ENCODE results near the gene BTBD9.
"Not testable (repeated sequence)": the region's sequence is repeated elsewhere in the genome, so short reads cannot be mapped to it uniquely, and the experiment has no call there.

The BTBD9 gene

DNA sequence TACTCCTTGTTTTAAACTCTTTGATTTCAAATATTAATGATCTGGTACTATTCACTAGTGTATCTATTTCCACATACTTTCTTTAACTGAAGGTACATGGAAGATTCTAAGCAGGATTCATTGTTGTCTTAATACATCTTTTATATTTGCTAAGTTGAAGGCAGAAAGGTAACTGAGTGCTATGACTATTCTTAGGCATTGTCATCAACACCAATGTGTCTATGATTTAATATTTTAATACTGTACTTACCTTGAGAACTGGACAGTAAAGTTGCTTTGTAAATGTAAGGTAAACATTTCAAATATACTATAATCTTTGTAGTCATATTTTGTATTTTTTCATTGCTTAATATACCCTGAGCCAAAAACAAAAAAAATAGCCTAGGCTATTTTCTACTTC, 8.9 kb upstream of the BTBD9 start:
- no peak for DNase-seq

DNA sequence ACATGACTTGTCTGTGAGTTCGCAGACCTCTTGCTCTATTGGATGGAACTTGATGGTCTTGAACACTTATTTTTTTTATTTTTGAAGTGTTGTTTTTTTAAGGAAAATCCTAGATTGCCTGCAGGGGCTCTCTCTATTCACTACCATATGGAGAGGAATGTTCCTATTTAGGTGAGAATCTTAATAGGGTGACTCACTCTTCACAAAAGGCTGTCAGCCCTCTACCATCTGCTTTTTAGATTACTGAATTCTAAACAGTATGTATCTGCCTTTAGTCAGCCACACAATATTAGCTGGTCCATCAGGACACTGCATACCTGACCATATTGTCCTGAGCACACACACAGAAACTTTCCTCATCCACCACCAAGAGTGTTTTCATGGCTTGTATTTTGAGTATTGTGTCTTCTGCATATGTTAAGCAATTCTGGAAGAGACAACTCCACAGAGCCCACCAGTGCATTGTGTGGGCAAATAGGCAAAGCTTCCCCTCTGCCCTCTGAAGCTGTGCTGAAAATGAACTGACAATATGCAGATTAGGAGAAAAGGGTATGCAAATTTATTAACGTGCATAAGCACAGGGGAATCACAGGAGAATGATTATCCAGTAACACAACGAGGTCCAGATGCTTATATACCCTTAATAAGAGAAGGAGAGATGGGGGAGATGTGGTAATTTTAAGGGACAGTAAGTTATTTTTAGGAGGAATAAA, 6.6 kb upstream of the BTBD9 start:
- no peak for DNase-seq

DNA sequence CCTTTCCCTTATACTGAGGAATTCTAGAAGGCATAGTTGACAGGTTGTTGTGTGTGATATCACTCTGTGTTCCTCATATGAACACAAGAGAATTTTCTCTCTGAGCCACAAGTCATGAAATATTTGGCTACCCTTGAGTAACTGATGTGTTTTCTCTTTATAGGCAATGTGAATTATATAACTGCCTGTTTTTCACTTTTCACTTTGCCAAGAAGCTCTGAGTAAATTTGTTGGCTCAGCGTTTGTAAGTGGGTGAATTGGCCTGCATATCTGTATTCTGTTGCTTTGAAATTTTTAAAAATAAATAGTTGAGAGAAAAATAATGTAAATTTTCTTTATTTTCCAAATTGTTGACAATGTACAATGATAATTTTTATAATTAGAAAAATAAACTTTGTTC, 5.2 kb upstream of the BTBD9 start:
- DNase-seq, result no peak

DNA sequence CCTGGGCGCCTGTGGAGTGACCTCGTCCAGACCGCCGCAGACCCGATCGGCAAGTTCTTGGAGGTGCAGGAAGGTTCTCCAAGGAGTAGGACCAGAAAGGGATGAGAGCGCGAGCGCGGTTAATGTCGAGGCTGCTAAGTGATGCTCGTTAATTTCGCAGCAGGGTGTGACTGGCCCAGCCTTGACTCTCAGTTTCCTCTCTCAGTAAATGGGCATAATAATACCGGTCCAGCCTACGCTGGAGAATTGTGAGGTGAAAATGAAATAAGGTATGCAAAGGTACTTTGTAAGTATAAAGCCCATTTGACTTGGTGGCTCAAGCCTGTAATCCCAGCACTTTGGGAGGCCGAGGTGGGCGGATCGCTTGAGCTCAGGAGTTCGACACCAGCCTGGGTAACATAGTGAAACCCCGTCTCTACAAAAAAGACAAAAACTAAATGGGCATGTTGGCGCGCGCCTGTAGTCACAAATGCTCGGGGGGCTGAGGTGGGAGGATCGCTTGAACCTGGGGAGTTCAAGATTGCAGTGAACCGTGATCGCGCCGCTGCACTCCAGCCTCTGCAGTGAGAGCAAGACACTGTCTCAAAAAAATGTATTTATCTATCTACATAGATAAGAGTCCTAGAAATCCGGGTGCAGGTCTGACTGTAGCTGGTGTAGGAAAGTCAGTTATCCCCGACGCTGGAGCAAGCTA, 634 bp upstream of the BTBD9 start:
- DNase-seq, result no peak

DNA sequence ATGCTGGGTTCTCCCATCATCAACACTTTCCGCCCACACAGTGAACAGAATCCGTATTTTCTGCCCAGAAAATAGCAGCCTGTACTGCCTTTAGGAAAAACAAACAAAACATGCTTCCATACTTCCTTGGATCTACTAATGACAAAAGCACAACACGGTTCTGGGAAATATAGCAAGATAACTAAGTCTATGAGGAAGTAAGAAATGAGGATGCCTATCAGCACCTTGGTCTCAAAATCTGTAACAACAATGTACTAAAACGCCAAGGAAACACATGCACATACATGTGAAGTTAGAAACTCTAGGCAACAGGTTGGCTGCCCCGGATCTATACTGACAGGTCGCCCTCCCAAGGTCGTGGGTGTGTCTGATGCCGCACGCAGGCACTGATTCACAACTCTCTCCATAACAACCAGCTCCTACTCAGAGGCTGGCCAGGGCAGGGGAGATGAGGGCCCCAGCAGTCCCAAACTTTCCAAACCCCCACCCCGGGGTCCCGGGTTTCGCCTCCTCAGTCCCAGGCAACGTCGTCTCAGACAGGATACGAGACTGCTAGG, 710 bp downstream of the BTBD9 start:
- peak; percentile 25 for DNase-seq

DNA sequence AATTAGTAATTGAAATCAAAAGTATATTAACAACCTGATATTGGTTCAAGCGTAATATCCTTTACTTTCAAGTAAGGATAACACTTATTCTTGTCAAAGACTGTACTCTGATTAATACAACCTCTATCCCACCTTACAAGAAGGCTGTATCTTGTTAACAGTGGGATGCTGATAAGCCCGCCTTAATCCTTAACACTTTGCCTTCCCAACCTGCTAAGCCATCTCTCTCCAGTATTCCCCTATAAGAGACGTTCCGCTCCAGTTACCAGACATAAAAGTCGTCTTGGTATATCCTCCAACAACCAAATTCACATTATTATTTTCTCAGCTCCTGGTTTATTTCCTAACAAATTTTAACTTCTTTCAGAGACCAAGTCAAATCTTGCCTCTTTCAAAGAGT, 2.0 kb downstream of the BTBD9 start:
- DNase-seq, result no peak

DNA sequence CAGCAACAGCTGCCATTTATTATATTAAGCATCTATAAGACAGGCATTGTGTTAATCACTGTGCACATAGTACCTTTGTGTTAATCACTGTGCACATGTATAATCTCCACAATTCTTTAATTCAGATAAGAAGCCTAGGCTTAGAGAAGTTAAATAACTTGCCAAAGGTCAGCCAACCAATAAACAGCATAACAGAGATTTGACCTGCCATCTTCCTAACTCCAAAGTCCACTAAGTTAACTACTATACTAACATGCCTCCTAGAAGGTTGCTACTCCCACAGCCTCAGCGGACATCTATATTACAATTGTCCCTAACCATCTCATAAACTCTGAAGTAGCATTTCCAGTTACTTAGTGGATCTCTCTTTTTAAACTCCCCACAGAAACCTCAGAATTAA, 3.7 kb downstream of the BTBD9 start:
- no peak for DNase-seq

DNA sequence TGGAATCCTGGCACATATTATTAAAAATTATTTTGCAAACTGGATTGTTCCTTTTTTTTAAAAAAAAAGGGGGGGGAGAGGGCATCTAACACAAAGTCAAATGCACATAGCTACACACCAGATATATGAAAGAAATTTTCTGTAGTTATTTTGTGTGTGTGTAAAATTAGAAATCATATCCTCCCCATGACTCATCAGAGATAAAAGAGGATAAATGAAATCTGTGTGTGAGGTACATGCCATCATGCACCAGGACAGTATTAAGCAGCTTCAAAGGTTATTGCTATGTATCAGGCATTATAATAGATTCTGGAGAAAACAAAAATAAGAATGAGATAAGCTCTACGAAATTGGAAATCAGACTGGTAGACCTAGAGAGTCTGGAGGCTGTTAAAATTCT, 5.2 kb downstream of the BTBD9 start:
- no peak for DNase-seq

DNA sequence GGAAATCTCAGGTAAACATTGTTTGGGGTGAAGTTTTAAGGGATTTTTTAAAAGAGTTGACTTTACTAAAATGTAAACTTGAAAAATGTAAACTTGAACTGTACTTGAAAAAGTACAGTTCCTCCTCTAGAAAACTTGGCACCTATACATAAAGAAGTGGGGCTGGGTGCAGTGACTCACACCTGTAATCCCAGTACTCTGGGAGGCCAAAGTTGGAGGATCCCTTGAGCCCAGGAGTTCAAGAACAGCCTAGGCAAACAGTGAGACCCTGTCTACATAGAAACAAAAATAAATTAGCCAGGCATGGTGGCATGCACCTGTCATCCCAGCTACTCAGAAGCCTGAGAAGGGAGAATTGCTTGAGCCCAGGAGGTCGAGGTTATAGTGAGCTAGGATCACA, 7.2 kb downstream of the BTBD9 start:
- DNase-seq, result no peak

DNA sequence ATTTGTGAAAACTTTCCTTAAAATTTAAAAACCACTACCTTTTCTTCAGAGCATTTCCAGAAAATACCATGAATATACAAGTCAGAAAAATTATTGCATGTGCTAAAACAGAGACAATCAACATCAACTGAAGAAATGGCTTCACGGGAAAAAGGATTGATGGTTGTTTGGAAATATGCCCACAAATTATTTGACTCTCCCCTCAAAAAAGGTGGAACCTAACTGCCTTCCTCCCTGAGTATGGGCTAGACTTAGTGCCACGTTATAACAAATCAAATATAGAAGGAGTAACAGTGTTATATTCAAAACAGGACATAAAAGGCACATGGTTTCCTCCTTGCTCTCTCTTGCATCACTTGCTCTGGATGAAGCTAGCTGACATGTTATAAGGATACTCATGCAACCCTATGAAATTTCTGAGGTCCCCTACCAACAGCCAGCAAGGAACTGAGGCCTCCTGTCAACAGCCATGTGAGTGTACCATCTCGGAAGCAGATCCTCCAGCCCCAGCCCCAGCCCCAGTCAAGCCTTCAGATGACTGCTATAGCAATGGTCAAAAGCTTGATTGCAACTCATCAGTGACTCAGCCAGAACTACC, 8.4 kb downstream of the BTBD9 start:
- DNase-seq, result no peak

DNA sequence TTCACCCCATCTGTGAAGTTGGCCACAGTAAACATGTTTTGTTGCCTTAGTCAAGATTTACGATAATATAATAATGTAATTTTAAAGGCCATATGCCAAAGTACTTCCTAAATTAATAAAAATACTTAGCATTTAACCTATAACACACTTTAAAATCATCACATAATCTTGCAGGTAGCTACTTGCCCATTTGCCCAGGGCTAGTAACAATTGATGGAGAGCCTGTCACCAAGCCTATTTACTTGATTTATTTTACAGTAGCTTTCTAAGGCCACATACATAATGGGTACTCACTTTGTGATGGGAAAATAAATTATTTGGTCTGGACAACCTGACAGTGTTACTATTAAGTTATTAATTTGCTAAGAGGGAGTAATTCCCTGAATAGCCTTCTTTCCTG, 14.5 kb downstream of the BTBD9 start:
- DNase-seq, result no peak

DNA sequence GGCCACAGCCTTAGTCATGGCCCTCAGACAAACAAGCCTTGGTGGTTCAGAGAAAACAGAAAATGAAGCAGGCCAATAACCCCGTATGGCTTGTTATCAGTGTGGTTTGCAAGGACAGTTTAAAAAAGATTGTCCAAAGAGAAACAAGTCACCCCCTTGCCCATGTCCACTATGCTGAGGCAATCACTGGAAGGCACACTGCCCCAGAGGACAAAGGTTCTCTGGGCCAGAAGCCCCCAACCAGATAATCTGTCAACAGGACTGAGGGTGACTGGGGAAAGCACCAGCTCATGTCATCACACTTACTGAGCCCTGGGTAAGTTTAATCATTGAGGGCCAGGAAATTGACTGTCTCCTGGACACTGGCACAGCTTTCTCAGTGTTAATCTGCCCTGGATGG, 20.4 kb downstream of the BTBD9 start:
- DNase-seq, result not testable (repeated sequence)

DNA sequence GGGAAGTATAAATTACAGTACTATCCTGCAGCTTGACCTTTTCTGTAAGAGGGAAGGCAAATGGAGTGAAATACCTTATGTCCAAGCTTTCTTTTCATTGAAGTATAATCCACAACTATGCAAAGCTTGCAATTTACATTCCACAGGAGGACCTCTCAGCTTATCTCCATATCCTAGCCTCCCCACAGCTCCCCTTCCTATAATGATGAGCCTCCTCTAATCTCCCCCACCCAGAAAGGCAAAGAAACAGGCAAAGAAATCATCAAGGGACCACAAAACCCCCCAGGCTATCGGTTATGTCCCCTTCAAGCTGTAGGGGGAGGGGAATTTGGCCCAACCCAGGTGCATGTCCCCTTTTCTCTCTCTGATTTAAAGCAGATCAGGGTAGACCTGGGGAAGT, 21.4 kb downstream of the BTBD9 start:
- not testable (repeated sequence) for DNase-seq

DNA sequence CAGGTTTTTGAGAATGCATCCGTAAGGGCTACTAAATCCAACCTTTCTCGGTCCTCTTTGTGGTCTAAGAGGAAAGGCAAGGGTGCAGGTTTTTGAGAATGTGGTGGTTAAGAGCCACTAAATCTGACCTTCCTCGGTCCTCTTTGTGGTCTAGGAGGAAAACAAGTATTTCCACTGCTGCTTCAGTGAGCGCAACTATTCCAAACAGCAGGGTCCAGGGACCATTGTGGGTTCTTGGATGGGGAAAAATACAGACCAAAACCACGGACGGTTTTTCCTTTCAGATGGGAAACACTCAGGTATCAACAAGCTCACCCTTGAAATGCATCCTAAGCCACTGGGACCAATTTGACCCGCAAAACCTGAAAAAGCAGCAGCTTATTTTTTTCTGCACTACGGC, 21.9 kb downstream of the BTBD9 start:
- no peak for DNase-seq

DNA sequence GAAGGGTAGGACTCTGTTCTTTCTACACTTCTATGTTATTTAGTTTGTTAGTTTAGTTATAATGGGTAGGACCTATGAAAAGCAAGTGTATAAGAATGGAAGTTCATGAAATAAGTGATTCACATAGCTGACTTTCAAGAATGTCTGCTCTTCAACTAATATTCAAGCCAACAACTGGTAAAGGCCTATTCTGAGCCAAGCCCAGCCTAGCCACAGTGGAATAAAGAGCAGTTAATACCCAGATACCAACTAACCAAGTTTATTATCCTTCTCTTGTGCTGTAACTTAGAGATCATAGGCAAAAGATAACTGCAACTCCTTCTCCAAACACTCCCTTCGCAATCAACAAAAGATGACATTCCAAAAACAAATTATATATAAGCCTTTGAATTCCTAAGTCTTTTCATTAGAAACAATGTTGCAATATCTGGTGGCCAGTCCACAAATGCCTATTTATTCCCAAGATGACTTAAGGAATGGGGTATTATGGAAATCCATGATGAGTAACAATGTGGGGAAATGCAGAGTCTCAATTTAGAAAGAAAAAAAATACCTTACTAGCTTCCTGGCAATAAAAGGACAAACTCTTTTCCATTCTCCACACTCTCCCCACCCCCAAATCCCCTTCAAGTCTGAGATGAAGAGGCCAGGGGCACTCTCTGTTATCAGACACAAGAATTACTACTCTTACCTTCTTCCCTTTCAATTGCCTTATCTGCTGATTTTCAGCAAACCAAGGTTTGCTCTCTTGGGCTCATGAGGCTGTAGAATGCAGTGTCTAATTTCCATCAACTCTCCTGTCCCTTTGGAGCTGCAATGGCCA, 27.4 kb downstream of the BTBD9 start:
- DNase-seq, result no peak

DNA sequence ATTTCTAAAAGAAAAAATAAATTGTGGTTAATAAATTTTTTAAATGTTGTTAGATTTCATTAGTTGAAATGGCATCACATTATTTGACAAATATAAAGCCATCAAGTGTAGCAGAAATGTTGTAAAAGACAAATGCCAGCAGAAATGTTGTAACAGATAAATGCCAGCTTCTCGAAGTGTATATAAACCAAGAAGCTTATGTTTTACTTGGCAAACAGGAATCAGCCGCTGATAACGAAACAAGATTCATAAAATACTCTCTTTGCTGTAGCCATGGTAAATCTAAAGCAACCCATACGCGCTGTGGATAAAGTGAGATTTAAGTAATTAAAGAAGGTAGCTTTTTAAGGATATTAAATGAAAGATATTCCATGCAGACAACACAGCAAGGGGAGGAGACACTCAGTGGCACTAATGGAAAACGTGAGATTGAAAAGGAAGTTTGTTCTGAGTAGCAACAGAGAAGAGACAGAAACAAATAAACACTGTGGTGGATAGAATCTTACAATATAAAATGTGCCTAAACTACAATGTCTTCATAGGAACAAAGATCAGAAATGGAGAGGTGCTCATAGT, 29.6 kb downstream of the BTBD9 start:
- no peak for DNase-seq

DNA sequence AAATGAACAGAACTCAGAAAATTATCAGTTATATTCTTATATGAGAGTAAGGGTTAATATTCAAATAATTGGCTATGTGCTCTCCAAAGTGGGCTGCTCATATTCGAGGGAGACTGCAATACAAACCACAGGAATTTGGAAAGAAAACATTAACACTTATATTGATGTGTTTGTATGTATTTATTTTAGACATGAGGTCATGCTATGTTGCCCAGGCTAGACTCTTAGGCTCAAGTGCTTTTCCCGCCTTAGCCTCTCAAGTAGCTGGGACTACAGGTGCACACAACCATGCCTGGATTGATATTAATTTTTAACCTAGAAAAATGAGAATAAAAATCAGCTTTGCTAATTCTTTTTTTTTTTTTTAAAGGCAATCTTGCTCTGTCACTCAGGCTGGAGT, 35.0 kb downstream of the BTBD9 start:
- DNase-seq, result no peak

DNA sequence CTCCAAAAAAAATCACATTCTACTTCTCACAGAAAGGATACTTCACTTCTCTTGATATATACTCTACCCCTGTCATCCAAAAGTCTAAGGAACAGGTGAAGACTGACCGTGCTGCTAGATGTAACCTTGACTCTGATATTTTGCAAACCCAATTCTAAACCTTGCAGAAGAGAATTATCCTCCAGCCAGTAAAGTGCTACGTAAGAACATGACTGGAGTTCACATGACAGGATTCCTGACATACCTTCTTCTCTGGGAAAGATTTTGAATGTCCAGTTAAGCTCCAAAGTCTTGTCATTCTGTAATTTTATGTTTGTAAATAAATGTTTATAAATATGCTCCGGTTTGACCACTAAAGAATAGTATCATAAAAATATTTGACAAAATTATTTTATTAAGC, 35.8 kb downstream of the BTBD9 start:
- DNase-seq, result no peak

DNA sequence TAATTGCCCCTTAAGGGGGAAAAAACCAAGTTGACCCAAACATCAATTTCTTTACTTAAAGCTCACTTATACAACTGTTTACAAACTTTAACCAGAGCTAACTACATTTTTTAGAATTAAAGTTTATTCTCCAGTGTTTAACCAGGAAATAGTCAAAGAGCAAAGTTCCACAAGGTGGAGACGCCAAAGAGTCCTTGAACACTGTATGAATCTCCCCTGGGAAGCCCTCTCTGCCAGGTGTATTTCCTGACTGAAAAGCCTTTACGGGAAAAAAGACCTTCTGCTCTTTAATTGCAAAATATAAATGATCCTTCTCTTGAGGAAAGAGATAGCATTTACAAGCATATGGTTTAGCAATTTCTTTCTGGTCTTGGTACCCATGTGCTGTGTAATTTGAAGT, 36.2 kb downstream of the BTBD9 start:
- no peak for DNase-seq

DNA sequence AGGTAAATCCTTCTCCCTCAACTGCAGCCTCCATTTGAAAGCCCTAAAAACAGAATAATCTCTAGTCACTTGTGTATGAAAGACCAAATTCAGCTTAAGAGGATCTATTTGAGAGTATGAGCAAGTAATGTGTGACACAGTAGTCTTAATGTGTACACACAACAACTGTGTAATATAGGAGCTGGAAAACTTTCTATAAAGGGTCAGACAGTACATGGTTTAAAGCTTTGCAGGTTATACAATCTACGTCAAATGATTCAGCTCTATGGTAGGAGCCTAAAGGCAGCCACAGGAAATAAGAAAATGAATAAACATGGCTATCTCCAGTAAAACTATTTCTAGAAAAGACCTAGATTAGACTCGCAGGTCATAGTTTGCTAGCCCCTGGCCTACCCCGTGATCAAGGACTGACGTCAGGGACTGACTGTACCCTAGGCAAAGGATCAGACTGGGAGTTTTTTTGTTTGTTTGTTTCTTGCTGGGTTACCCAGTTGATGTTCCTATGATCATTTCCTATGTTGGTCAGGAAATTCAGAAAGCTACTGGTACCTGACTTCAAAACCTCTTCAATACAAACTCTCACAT, 39.7 kb downstream of the BTBD9 start:
- no peak for DNase-seq

DNA sequence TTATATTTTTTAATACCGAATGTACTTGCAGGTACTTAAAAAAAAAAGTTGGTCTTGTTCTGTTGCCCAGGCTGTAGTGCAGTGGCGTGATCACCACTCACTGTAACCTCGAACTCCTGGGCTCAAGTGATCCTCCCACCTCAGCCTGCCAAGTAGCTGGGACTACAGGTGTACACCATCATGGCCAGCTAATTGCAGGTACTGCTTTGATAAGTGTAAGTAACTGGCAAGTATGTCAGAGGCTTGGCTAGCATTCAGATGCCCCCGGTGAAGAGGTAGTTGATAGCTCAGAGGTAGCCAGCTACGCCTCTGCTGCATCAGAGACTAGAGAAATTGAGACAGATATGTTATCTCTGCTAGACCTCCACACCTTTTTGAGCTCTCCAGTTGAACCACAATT, 40.5 kb downstream of the BTBD9 start:
- no peak for DNase-seq

DNA sequence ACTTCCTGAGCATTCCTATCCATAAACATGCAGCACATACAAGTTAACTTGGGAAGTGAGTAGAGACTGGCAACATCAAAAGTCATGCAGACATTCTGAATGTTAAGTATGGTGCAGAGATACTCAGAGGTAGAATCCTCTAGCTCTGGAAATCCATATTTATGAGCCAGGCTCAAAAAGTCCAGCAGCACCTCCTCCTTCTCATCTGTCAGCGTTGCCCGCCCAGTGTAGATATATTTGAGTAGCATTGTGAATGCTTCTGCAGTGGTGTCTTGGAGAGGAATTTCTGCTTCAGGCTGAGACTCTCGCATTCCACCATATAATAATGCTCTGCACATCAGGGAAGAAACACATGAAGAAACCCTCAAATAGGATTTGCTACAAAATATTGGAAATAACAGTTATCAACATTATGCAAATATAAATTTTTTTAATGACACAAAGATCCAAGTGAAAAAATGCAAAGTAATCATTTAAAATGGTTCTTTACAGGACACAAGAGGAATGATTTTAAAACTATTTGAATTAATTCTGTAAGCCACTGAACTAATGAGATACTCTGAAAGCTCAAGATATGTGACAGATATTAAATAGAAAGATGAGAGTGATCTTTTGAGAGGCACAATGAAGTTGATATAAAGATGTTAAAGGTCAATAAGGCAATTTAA, 45.6 kb downstream of the BTBD9 start:
- no peak for DNase-seq

All from suppressor macrophage treated with lipopolysaccharide for 4 hours (primary cell).